ENCODE measurements around the gene TRAF2.

- TF ChIP-seq ZBTB7A (IDR thresholded peaks at IDR 0.05; ENCODE audit: low read depth) = no peak
- TF ChIP-seq MAX (IDR thresholded peaks at IDR 0.05) = no peak
- no peak for TF ChIP-seq FOXM1 (IDR thresholded peaks at IDR 0.05; ENCODE audit: borderline replicate concordance, low read depth)
- no peak for TF ChIP-seq EP300 (IDR thresholded peaks at IDR 0.05; ENCODE audit: borderline replicate concordance)
- no peak for TF ChIP-seq USF1 (IDR thresholded peaks at IDR 0.05)
- TF ChIP-seq RAD21 (IDR thresholded peaks at IDR 0.05; ENCODE audit: low read depth) = no peak
Measured at GRCh38 chr9:136972743-136973142, 86.4 kb downstream of the TRAF2 start.

Measured in Ishikawa (cell line).